SK-N-SH (cell line): ENCODE measurements around the gene SP110. TPM values are rescaled to one million over a fixed set of nuclear protein-coding genes. Genes with fewer than 3 reads are reported as not detected.

ENCODE experiments used
- CTCF ChIA-PET: fragments of 300-600, 350-600 bp; formaldehyde crosslinking; extraction: SDS; loops from one replicate; lab custom pipeline; 2021; lab: Yijun Ruan, JAX
- POLR2A ChIA-PET: fragments of 350-600 bp; sonication (Branson Sonifier 250); formaldehyde crosslinking; extraction: SDS; loops from one replicate; lab custom pipeline; 2020; ENCODE audit warnings: antibody characterized with exemption, inconsistent platforms; lab: Yijun Ruan, JAX
- DNase-seq: peaks from one replicate; pipeline ENCODE4 v3.0.0; 2012
- H2AFZ ChIP-seq: fragments of 200-600 bp; sonication (generic); 2 replicates; pipeline ENCODE4 v1.8.1; 2016; ENCODE audit warnings: antibody characterized with exemption, mild to moderate bottlenecking, low read depth
- H3F3A ChIP-seq: fragments of 200-600 bp; sonication (generic); replicated peaks from 2 replicates; pipeline ENCODE3; 2016; ENCODE audit warnings: antibody characterized with exemption, mild to moderate bottlenecking; ENCODE audit not compliant: insufficient read depth
- H3K27ac ChIP-seq, 2 experiments: fragments of 200-500 bp in 1 of 2; fragments of 200-600 bp in 1 of 2; sonication (Bioruptor generic) in 1 of 2; sonication (generic), shearing (Covaris generic) in 1 of 2; 2 replicates each; pipeline versions ENCODE4 v1.5.1 to v1.6.1; 2014 to 2016; ENCODE audit warnings: low read depth in 2 of 2, inconsistent platforms in 1 of 2, low read length in 1 of 2, mild to moderate bottlenecking in 1 of 2, mixed read lengths in 1 of 2
- H3K27me3 ChIP-seq: fragments of 200-600 bp; sonication (generic), shearing (Covaris generic); 2 replicates; pipeline ENCODE4 v1.6.1; 2016; ENCODE audit warnings: mixed run types; ENCODE audit not compliant: insufficient read depth
- H3K36me3 ChIP-seq, 2 experiments: fragments of 200-500 bp in 1 of 2; fragments of 200-600 bp in 1 of 2; sonication (Bioruptor generic) in 1 of 2; sonication (generic) in 1 of 2; replicated peaks in 1 of 2; 2 replicates each; pipeline versions ENCODE3 to v1.5.1; 2014 to 2016; ENCODE audit warnings: low read length in 1 of 2, mild to moderate bottlenecking in 1 of 2; ENCODE audit not compliant: insufficient read depth in 2 of 2, control insufficient read depth in 1 of 2
- H3K4me1 ChIP-seq, 2 experiments: fragments of 200-500 bp in 1 of 2; fragments of 200-600 bp in 1 of 2; sonication (Bioruptor generic) in 1 of 2; sonication (generic), shearing (Covaris generic) in 1 of 2; 2 replicates each; pipeline versions ENCODE4 v1.5.1 to v1.6.1; 2014 to 2016; ENCODE audit warnings: low read depth in 1 of 2, low read length in 1 of 2, mixed run types in 1 of 2; ENCODE audit not compliant: insufficient read depth in 2 of 2, control insufficient read depth in 1 of 2
- H3K4me2 ChIP-seq: fragments of 200-600 bp; sonication (generic), shearing (Covaris generic); 2 replicates; pipeline ENCODE4 v1.6.1; 2017; ENCODE audit warnings: mixed run types
- H3K4me3 ChIP-seq, 2 experiments: fragments of 200-500 bp in 1 of 2; fragments of 200-600 bp in 1 of 2; sonication (Bioruptor generic) in 1 of 2; sonication (generic), shearing (Covaris generic) in 1 of 2; 2 replicates each; pipeline versions ENCODE4 v1.5.1 to v1.8.1; 2014 to 2016; ENCODE audit warnings: low read depth in 2 of 2, inconsistent platforms in 1 of 2, low read length in 1 of 2, mild to moderate bottlenecking in 1 of 2, mixed read lengths in 1 of 2, moderate library complexity in 1 of 2
- H3K79me2 ChIP-seq: fragments of 200-600 bp; sonication (generic); 2 replicates; pipeline ENCODE4 v1.8.1; 2017; ENCODE audit warnings: mild to moderate bottlenecking; ENCODE audit not compliant: insufficient read depth
- H3K9ac ChIP-seq: fragments of 200-600 bp; sonication (generic); 2 replicates; pipeline ENCODE4 v1.6.1; 2017; ENCODE audit warnings: mixed run types
- H3K9me2 ChIP-seq: fragments of 200-600 bp; sonication (generic); 2 replicates; pipeline ENCODE4 v1.6.1; 2017; ENCODE audit warnings: mixed run types
- H3K9me3 ChIP-seq: fragments of 200-600 bp; sonication (generic); 2 replicates; pipeline ENCODE4 v1.6.1; 2017; ENCODE audit warnings: mixed run types, mild to moderate bottlenecking, moderate library complexity
- H4K20me1 ChIP-seq: fragments of 200-600 bp; sonication (generic); 2 replicates; pipeline ENCODE4 v1.6.1; 2017; ENCODE audit warnings: mild to moderate bottlenecking, mixed run types; ENCODE audit not compliant: insufficient read depth
- MEF2A ChIP-seq: IDR thresholded peaks from 2 replicates; pipeline ENCODE4 v1.4.0; 2012; ENCODE audit warnings: low read depth, borderline replicate concordance
- NFIC ChIP-seq: IDR thresholded peaks from 2 replicates; pipeline ENCODE4 v1.4.0; 2012; ENCODE audit warnings: borderline replicate concordance
- PBX3 ChIP-seq: IDR thresholded peaks from 2 replicates; pipeline ENCODE4; 2012
- POLR2AphosphoS5 ChIP-seq: IDR thresholded peaks from 2 replicates; pipeline ENCODE4 v1.6.1; 2012; ENCODE audit warnings: low read depth, low read length
- RCOR1 ChIP-seq: fragments of 150-350 bp; IDR thresholded peaks from 2 replicates; pipeline ENCODE4 v1.6.1; 2017; ENCODE audit warnings: antibody characterized with exemption, low read length
- RXRA ChIP-seq: IDR thresholded peaks from 2 replicates; pipeline ENCODE4 v1.4.0; 2012; ENCODE audit warnings: low read depth, mild to moderate bottlenecking, borderline replicate concordance
- SIN3A ChIP-seq: IDR thresholded peaks from 2 replicates; pipeline ENCODE4 v1.6.1; 2012; ENCODE audit warnings: low read depth, mild to moderate bottlenecking, low read length, moderate library complexity, borderline replicate concordance
- SMC3 ChIP-seq: IDR thresholded peaks from 2 replicates; pipeline ENCODE4 v1.6.1; 2012; ENCODE audit warnings: low read depth, low read length, improper control_type of control experiment
- TAF1 ChIP-seq: IDR thresholded peaks from 2 replicates; pipeline ENCODE4 v1.6.1; 2012; ENCODE audit warnings: low read depth, mild to moderate bottlenecking, low read length, moderate library complexity, borderline replicate concordance
- TEAD4 ChIP-seq: IDR thresholded peaks from 2 replicates; pipeline ENCODE4 v1.4.0; 2012; ENCODE audit warnings: mild to moderate bottlenecking, borderline replicate concordance; ENCODE audit not compliant: insufficient read depth
- USF1 ChIP-seq: IDR thresholded peaks from 2 replicates; pipeline ENCODE4 v1.4.0; 2012; ENCODE audit warnings: low read depth, borderline replicate concordance
- WGBS: methylation state at CpG from one replicate; pipeline ENCODE4 v1.1.6; 2017; ENCODE audit warnings: low lambda C conversion rate; 5-methylcytosine and 5-hydroxymethylcytosine counted together
- polyA plus RNA-seq, 3 experiments: library from polyadenylated mRNA; depleted of rRNA; stranded (reverse); fragments of >200 nt; gene quantifications; 2 replicates each; pipeline ENCODE4 v1.2.3, GENCODE V29; 2012
- TF ChIP-seq, protein P1 (sequence below): fragments of 200-600 bp; sonication (generic); IDR thresholded peaks from 2 replicates; pipeline ENCODE4 v1.6.1; 2017; ENCODE audit warnings: antibody characterized with exemption, mild to moderate bottlenecking, moderate library complexity

Gene SP110
- polyA plus RNA-seq, 1 of the 3 experiments (the other 2 are of a cell fraction): 10.4 TPM

- Histone ChIP-seq H2AFZ (no peak overlapping the region), H3K9ac (no peak overlapping the region), H3K9me2 (no peaks in the 10 kb centered on the region), H3K79me2 (no peaks in the 10 kb centered on the region), H3K27ac (no peak overlapping the region), H3K9me3 (no peaks in the 10 kb centered on the region), H3K36me3 (no peaks in the 10 kb centered on the region), H3K4me3 (no peak overlapping the region), H3K27me3 (no peaks in the 10 kb centered on the region), H3K4me2 (no peak overlapping the region), H4K20me1 (no peaks in the 10 kb centered on the region), H3K4me1 (no peaks in the 10 kb centered on the region), H3F3A (no peaks in the 10 kb centered on the region)
- TF ChIP-seq NFIC (no peak), PBX3 (no peak), USF1 (no peak), RXRA (no peak), POLR2AphosphoS5 (no peak), SIN3A (no peak), MEF2A (no peak), TEAD4 (no peak), RCOR1 (no peak)
- ChIA-PET CTCF (interaction anchor here (0.6 kb wide), 1 partner anchor 1087 kb away, joined by 3 read pairs; no protein-coding TSS in a partner anchor), POLR2A (no interaction called here)
- 24% methylated on average over 3 of the region's 3 CpGs for WGBS
- no peak for DNase-seq
Observed at GRCh38 chr2:230256733-230257332, 37.0 kb upstream of the SP110 start.

GRCh38 chr2:230254152-230254881 is 34.5 kb upstream of the SP110 start:
- H3K27ac ChIP-seq: no peak overlapping the region
- TF ChIP-seq, protein P1, sequence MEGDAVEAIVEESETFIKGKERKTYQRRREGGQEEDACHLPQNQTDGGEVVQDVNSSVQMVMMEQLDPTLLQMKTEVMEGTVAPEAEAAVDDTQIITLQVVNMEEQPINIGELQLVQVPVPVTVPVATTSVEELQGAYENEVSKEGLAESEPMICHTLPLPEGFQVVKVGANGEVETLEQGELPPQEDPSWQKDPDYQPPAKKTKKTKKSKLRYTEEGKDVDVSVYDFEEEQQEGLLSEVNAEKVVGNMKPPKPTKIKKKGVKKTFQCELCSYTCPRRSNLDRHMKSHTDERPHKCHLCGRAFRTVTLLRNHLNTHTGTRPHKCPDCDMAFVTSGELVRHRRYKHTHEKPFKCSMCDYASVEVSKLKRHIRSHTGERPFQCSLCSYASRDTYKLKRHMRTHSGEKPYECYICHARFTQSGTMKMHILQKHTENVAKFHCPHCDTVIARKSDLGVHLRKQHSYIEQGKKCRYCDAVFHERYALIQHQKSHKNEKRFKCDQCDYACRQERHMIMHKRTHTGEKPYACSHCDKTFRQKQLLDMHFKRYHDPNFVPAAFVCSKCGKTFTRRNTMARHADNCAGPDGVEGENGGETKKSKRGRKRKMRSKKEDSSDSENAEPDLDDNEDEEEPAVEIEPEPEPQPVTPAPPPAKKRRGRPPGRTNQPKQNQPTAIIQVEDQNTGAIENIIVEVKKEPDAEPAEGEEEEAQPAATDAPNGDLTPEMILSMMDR: no peak
- TF ChIP-seq TAF1: no peak
- TF ChIP-seq SMC3: no peak
- no peak for TF ChIP-seq SIN3A
- no peak for TF ChIP-seq RCOR1
- no peak overlapping the region for H3K4me3 ChIP-seq
- POLR2A ChIA-PET: no interaction called here
- CTCF ChIA-PET: interaction anchor here (0.7 kb wide), 1 partner anchor 1633 kb away, joined by 3 read pairs; no protein-coding TSS in a partner anchor
- no peaks in the 10 kb centered on the region; the same call in 1 of the 2 replicates for H3K27me3 ChIP-seq
- no peak overlapping the region for H3K9ac ChIP-seq
- no peak overlapping the region for H2AFZ ChIP-seq
- H3K36me3 ChIP-seq: no peaks in the 10 kb centered on the region
- H3K79me2 ChIP-seq: no peaks in the 10 kb centered on the region
- H3K4me1 ChIP-seq: no peaks in the 10 kb centered on the region
- no peak for DNase-seq
- no peak overlapping the region for H3K4me2 ChIP-seq
- H3F3A ChIP-seq: no peaks in the 10 kb centered on the region
- no peaks in the 10 kb centered on the region for H3K9me3 ChIP-seq
- no peaks in the 10 kb centered on the region for H3K9me2 ChIP-seq
- no peaks in the 10 kb centered on the region for H4K20me1 ChIP-seq
- 37% methylated on average over 4 of the region's 4 CpGs for WGBS
